ENCODE measurements around the gene B4GALNT3.

B4GALNT3 gene

GRCh38 chr12:541676-542324 is 82.1 kb downstream of the B4GALNT3 start:
- no peak for DNase-seq

DNA sequence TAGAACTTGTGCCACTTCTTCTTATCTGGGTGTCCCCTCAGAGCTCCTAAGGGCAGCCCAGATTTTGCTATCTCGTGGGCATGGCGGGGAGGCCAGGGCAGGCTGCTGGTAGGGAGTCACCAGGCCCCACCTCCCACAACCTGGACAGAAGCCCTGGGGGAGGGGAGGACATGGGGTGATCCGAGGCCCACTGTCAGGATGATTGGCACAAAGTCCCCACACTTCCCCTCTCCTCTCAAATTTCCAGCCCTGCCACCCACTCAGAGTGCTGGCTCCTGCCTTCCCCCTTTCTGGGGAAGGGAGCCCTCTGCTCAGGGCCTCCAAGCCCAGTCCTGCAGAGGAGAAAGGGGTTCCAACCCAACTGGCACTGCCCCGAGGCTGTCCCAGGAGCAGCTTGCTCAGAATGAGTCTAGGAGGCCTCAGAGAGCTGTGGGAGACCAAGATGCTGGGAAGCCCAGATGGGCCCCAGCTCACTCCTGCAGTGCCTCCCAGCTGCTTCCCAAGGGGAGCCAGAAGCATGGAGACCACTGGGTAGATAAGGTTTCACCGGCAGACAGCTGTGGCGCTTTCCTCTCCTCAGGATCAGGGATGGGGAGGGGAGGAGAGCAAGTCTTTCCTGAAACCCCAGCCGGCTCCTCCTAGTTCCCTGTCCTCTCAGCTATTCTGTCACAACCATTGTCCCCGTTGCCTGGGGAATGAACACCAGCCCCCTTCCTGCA is 82.8 kb downstream of the B4GALNT3 start:
- no peak for DNase-seq

DNA sequence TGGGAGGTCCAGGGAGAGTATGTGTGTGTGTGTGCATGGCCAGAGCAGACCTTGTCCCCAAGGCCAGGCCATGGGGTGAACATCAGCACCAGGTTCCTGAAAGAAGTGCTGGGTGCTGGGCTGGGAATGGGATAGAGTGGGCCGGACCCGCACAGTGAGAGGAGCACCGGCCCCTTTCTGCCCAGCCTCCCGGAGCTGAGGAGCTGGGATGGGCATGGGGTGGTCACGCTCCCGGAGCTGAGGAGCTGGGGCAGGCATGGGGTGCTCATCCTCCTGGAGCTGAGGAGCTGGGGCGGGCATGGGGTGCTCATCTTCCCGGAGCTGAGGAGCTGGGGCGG is 83.3 kb downstream of the B4GALNT3 start:
- DNase-seq = no peak

- no peak for DNase-seq
Measured at GRCh38 chr12:544142-544541, 84.4 kb downstream of the B4GALNT3 start.

DNA sequence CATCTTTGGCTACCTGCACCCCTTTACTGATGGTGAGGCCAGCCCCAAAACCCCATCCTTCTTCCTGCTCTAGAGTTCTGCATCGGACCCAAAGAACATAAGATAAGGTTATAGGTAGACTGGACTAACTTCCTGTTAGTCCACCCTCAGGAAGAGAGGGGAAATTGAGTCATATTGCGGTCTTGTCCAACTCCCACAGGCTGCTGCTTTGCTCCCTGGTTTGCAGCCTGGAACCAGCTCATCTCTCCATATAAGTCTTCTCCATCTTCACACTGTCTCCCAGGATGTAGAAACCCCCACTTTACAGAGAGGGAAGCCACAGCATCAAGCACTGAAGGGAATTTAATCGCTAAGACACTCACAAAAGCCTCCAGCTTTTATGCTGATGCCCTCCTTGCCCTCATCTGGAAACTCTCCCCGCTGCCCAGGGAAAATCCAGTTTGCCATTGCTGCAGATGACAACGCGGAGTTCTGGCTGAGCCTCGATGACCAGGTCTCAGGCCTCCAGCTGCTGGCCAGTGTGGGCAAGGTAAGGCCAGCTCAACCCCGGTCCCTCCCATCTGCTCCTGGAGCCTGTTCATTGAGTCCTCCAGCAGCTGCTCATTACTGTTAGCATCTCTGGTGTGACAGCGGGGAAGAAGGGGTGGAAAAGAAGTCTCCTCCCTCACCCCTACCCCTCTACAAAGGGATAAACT is 85.3 kb downstream of the B4GALNT3 start:
- no peak for DNase-seq

- DNase-seq = no peak
Measured at GRCh38 chr12:545835-546234, 86.1 kb downstream of the B4GALNT3 start.

DNA sequence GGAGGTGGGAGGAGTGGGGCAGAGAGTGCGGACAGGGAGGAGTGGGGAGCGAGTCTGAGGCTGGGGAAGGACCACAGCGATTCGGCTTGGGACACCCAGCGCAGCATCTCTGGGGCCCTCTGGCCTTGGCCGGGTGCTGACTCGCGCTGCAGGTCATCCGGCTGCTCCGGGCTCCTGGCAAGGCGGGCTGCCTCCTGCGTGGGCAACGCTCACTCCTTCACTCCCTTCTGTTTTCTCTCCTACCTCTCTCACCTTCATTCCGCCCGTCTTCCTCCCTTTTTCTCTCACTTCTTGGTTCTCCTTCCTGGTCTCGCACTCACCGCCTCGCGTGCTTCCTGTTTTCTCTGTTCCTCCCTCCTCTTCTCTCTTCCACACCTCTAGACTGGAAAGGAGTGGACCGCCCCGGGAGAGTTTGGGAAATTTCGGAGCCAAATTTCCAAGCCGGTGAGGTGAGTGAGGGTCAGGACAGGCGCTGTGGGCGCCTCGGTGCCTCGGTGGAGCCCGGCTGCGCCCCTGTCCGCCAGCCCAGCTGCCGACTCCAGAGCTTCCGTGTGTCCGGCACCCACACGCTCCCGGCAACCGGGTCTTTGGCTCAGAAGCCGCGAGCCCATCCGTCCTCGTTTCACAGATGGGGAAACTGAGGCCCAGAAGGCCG is 86.7 kb downstream of the B4GALNT3 start:
- no peak for DNase-seq

DNA sequence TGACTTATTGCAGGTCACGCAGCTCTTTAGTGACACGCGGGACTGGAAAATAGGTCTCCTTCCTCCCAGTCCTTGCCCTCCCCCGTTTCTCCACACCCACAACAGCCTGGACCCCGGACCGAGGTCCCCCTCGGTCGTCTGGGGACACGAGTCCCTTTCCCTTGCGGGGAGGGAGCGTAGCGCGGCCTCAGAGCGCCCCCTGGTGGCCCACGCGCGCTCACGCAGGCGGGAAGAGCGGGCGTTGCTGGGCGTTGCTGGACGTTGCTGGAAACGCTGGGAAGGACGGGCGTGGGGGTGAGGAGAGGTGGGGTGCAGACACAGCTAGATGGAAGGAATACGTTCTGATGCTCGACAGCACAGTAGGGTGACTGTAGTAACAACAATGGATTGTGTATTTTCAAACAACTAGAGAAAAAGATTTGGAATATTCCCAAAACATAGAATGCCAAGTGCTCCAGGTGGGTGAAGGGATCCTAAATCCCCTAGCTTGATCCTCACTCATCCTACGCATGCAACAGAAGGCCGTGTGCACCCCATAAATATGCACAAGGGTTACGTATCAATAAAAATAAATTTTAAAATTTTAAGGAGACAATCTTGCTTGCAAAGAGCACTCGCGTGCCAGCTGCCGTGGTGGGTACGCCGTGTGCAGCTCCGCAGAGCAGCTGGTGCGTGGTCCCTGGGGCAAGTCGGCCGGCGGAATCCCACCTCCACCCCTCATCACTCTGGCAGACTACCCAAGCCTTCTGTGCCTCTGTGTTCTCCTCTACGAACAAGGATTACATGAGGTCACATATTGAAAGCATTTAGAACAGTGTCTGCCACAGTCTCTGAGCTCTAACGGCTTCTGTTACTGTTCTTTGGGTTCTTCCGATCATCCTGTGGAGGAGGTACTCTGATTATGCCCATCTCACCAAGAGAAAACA is 87.4 kb downstream of the B4GALNT3 start:
- DNase-seq = peak; percentile 57 to 63

DNA sequence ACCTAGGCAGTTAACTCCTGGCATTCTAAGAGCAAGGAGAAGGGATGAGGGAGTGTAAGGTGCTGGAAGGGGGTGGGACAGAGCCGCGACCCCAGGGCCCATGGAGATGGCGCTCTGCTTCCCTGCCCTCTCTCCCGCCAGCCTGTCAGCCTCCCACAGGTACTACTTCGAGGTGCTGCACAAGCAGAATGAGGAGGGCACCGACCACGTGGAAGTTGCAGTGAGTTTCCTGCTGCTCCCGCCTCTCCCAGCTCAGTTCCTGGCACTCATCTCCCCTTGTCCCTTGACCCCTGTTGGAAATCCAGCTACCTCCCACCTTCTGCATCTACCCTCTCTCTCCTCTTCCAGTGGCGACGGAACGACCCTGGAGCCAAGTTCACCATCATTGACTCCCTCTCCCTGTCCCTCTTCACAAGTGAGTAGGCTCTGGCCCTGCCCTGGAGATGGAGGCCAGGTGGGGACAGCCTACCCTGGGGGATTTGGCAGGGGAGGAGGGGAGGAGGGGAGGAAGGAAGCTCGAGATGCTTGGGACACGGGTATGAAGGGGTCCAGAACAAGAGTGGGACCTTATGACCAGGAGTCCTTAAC is 88.2 kb downstream of the B4GALNT3 start:
- DNase-seq = no peak

DNA sequence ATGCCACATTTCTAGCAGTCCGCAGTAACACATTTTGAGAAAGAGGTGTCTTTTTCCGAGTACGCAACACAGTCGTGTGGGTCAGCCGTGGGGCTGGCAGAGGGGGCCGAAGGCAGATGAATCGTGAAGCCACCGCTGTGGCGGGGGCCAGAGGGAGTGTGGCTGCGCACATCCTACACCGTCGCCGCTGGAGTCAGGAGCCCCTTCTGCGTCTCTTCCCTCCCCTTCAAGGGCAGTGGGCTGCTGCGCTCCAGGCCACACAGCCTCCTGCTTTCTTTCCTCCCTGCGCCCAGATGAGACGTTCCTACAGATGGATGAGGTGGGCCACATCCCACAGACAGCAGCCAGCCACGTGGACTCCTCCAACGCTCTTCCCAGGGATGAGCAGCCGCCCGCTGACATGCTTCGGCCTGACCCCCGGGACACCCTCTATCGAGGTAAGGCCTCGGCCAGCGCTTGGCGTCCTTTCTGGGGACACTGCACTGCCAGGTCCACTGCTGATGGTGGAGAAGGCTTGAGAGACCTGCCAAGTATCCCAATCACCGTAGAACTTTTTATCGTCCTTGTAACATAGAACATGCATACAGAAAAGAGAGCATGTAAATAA is 89.8 kb downstream of the B4GALNT3 start:
- no peak for DNase-seq

GRCh38 chr12:550473-551260 is 90.9 kb downstream of the B4GALNT3 start:
- DNase-seq = no peak

DNA sequence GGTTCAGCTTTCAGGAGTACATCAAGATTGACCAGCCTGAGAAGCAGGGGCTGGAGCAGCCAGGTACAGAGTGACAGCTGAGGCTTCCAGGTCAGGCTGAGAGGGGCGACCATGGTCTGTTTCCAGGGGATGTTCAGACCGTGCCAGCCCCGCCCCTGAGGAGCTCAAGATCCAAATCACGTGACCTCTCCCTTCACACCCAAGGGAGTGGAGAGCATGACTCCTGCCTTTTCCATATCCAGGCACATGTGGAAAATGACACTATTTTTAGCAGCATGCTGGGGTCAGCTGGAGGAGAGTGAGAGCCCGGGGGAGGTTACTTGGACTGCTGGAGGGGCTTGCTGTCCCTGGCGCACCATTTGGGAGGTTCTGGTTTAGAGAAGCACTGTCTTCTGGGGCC is 92.7 kb downstream of the B4GALNT3 start:
- DNase-seq = no peak

DNA sequence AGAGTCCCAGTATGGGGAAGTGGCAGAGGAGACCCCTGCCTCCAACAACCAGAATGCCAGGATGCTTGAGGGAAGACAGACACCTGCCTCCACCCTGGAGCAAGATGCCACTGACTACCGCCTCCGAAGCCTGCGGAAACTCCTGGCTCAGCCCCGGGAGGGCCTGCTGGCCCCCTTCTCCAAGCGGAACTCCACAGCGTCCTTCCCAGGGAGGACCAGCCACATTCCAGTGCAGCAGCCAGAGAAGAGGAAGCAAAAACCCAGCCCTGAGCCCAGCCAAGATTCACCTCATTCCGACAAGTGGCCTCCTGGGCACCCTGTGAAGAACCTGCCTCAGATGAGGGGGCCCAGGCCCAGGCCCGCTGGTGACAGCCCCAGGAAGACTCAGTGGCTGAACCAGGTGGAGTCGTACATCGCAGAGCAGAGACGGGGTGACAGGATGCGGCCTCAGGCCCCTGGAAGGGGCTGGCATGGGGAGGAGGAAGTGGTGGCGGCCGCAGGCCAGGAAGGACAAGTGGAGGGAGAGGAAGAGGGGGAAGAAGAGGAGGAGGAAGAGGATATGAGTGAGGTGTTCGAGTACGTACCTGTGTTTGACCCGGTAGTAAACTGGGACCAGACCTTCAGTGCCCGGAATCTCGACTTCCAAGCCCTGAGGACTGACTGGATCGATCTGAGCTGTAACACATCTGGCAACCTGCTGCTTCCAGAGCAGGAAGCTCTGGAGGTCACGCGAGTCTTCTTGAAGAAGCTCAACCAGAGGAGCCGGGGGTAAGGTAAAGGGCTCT is 93.7 kb downstream of the B4GALNT3 start:
- peak in 1 of 2 donors; percentile 28 for DNase-seq

GRCh38 chr12:554001-554285 is 94.2 kb downstream of the B4GALNT3 start:
- no peak for DNase-seq

DNA sequence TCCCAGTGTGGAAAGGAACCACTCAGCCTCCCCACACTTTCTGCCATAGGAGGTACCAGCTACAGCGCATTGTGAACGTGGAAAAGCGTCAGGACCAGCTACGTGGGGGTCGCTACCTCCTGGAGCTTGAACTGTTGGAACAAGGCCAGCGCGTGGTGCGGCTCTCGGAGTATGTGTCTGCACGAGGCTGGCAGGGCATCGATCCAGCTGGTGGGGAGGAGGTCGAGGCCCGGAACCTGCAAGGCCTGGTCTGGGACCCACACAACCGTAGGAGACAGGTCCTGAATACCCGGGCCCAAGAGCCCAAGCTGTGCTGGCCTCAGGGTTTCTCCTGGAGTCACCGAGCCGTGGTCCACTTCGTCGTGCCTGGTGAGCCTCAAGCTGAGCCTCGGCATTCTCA is 96.8 kb downstream of the B4GALNT3 start:
- DNase-seq = no peak

DNA sequence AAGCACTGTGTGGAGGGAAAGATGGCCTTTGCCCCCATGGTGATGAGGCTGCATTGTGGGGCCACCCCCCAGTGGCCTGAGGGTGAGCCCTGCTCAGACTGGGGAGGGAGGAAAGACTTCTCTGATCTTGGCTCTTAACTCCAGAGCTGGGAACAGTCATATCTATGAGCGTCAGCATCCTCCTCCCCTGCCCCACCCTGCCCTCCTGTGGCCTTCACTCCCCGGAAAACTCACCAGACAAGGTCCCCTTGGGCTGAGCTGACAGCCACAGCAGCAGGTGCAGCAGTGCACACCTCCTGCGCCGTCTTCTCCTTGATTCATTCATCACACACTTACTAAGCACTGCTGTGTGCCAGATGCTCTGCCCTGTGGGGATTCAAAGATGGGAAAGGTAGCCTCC is 98.8 kb downstream of the B4GALNT3 start:
- no peak for DNase-seq

- no peak for DNase-seq
Measured at GRCh38 chr12:559208-559905, 99.6 kb downstream of the B4GALNT3 start.

DNA sequence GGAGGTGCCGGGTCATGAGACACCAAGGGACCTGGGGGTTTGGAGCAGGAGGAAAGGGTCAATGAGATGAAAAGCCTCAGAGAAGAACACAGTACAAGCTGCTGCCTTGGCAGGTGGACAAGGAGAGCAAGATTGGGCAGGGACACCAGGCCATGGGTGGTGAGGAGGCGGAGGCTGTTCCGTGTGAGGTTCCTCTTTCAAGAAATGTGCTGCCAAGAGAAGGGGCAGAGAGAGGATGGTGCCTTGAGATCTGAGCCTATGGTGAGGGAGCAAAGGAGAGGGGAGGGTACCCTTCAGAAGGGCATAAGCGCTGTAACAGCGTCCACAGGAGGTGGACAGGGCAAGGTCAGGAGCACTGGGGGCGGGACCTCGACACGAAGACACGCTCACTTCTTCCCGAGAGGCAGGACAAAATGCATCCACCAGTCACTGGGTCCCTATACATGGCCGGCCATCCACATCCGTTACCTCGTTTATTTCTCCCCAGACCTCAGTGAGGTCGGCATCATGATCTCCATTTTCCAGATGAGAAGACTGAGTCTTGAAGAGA is 100.2 kb downstream of the B4GALNT3 start:
- DNase-seq = no peak

DNA sequence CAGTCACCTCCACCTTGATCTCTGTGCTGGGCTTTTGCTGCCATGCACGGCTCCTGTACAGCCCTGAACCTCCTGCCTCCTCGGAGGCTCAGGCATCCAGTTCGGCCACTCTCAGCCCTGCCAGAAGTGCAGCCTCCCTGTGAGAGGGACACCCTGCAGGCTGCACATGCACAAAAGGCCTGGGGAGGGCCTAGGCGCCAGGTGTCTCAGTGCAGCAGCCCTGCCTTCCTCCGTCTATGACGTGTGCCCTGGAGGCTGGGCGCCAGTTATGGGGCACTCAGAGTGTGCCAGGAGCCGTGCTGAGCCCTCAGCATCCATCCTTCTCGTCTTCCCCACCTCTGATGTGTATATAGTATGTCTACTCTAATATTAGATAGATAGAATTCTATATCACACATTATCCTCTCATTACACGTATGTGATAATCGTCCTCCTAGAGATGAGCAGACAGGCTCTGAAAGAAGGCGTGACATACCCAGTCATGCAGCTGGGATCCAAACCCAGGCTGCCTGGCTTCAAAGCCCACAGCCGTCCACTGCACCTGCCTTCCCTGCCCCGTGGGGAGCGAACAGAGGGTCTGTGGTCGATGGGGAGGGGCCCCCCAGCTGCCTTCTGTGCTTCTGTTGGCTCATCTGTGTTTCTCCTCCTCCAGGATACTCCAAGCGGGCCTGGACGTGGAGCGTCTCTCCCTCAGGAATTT is 101.1 kb downstream of the B4GALNT3 start:
- DNase-seq = no peak

All from activated CD4-positive, alpha-beta T cell treated with anti-CD3 and anti-CD28 coated beads for 4 hours (primary cell).